ENCODE results near the gene EEPD1.

GRCh38 chr7:36338256-36338655 lies 185.2 kb downstream of the EEPD1 start:
- TF ChIP-seq ARNTL (CRISPR knock-in tag; IDR thresholded peaks at IDR 0.05; ENCODE audit: borderline replicate concordance, low read depth) (no peak), ZNF70 (CRISPR knock-in tag; IDR thresholded peaks at IDR 0.05) (no peak), RARB (CRISPR knock-in tag; IDR thresholded peaks at IDR 0.05) (no peak), TOX (CRISPR knock-in tag; IDR thresholded peaks at IDR 0.05; ENCODE audit: borderline replicate concordance) (no peak), ZFP30 (CRISPR knock-in tag; IDR thresholded peaks at IDR 0.05) (no peak)

Data from SK-N-SH treated with all-trans-retinoic acid at 6 μM for 48 hours (cell line).